IMR-90 (cell line): ENCODE data around the gene RELL1. TPM values are rescaled to one million over a fixed set of nuclear protein-coding genes. Genes with fewer than 3 reads are reported as not detected.

ENCODE experiments used
- ATAC-seq: fragments of 200-7000 bp; cut with Tn5 transposase; 2 replicates; pipeline ENCODE4 v1.9.1; 2020; ENCODE audit warnings: low read depth, mild to moderate bottlenecking, moderate library complexity
- BruUV-seq: library from RNA; stranded (reverse); fragments of 400-500 nt; replicated peaks from 2 replicates; lab custom pipeline; 2021; lab: Mats Ljungman, UMichigan
- CTCF ChIA-PET: fragments of 300-600 bp; formaldehyde crosslinking; extraction: SDS; loops from one replicate; lab custom pipeline; 2021; ENCODE audit warnings: antibody characterized with exemption; lab: Yijun Ruan, JAX
- POLR2A ChIA-PET: fragments of 300-600 bp; sonication (Branson Sonifier 250); formaldehyde crosslinking; loops from one replicate; lab custom pipeline; 2022; ENCODE audit warnings: antibody characterized with exemption; ENCODE audit not compliant: unreplicated experiment; lab: Charles Lee
- DNase-seq: peaks from one replicate; pipeline ENCODE4 v3.0.0; 2013
- H2AFZ ChIP-seq: replicated peaks from 2 replicates; pipeline ENCODE3; 2013; ENCODE audit warnings: low read length, mild to moderate bottlenecking; ENCODE audit not compliant: poor library complexity
- H2AK5ac ChIP-seq: 2 replicates; pipeline ENCODE4 v1.6.1; 2013; ENCODE audit warnings: low read depth, low read length, inconsistent platforms
- H2AK9ac ChIP-seq: replicated peaks from 2 replicates; pipeline ENCODE3; 2013; ENCODE audit warnings: mild to moderate bottlenecking, low read depth, low read length, moderate library complexity; ENCODE audit not compliant: poor library complexity
- H2BK120ac ChIP-seq: 2 replicates; pipeline ENCODE4 v1.6.1; 2013; ENCODE audit warnings: low read depth, low read length, inconsistent platforms
- H2BK15ac ChIP-seq: 3 replicates; pipeline ENCODE4 v1.6.1; 2013; ENCODE audit warnings: low read depth, low read length, inconsistent platforms
- H2BK20ac ChIP-seq: 2 replicates; pipeline ENCODE4 v1.6.1; 2013; ENCODE audit warnings: low read depth, mild to moderate bottlenecking, inconsistent platforms, low read length, moderate library complexity
- H2BK5ac ChIP-seq: 2 replicates; pipeline ENCODE4 v1.6.1; 2013; ENCODE audit warnings: mild to moderate bottlenecking, low read depth, low read length, inconsistent platforms; ENCODE audit not compliant: poor library complexity, severe bottlenecking
- H3K14ac ChIP-seq: replicated peaks from 2 replicates; pipeline ENCODE4 v1.6.1; 2013; ENCODE audit warnings: low read depth, low read length, inconsistent platforms
- H3K18ac ChIP-seq: 2 replicates; pipeline ENCODE4 v1.6.1; 2013; ENCODE audit warnings: low read depth, low read length, control low read depth
- H3K23ac ChIP-seq: 2 replicates; pipeline ENCODE4 v1.6.1; 2013; ENCODE audit warnings: low read depth, low read length, inconsistent platforms
- H3K27ac ChIP-seq: 2 replicates; pipeline ENCODE4 v1.5.1; 2013; ENCODE audit warnings: mild to moderate bottlenecking, control low read depth, low read length; ENCODE audit not compliant: insufficient read depth
- H3K27me3 ChIP-seq: 2 replicates; pipeline ENCODE4 v1.6.1; 2013; ENCODE audit warnings: low read length; ENCODE audit not compliant: control insufficient read depth, insufficient read depth
- H3K36me3 ChIP-seq: 2 replicates; pipeline ENCODE4 v1.6.1; 2013; ENCODE audit warnings: low read length, mixed read lengths; ENCODE audit not compliant: control insufficient read depth, insufficient read depth
- H3K4ac ChIP-seq: 2 replicates; pipeline ENCODE4 v1.6.1; 2013; ENCODE audit warnings: low read depth, low read length, inconsistent platforms
- H3K4me1 ChIP-seq: 2 replicates; pipeline ENCODE4 v1.6.1; 2013; ENCODE audit warnings: low read length, mixed read lengths; ENCODE audit not compliant: control insufficient read depth, insufficient read depth
- H3K4me2 ChIP-seq: 2 replicates; pipeline ENCODE4 v1.6.1; 2013; ENCODE audit warnings: low read depth, mild to moderate bottlenecking, control low read depth, low read length, moderate library complexity
- H3K4me3 ChIP-seq: 2 replicates; pipeline ENCODE4 v1.5.1; 2013; ENCODE audit warnings: low read depth, mild to moderate bottlenecking, control low read depth, low read length, moderate library complexity; ENCODE audit not compliant: insufficient read depth
- H3K56ac ChIP-seq: 2 replicates; pipeline ENCODE4 v1.6.1; 2013; ENCODE audit warnings: low read length, inconsistent platforms; ENCODE audit not compliant: insufficient read depth; ENCODE audit errors: extremely low read depth
- H3K79me1 ChIP-seq, 2 experiments: 2 replicates each; pipeline ENCODE4 v1.6.1; 2013; ENCODE audit warnings: low read length in 2 of 2, inconsistent platforms in 1 of 2, low read depth in 1 of 2
- H3K9ac ChIP-seq: 2 replicates; pipeline ENCODE4 v1.6.1; 2013; ENCODE audit warnings: low read depth, low read length, control low read depth
- H3K9me1 ChIP-seq: 2 replicates; pipeline ENCODE4 v1.6.1; 2013; ENCODE audit warnings: low read length, inconsistent platforms; ENCODE audit not compliant: insufficient read depth
- H3K9me3 ChIP-seq: 2 replicates; pipeline ENCODE4 v1.6.1; 2013; ENCODE audit warnings: low read length; ENCODE audit not compliant: control insufficient read depth, insufficient read depth
- H4K20me1 ChIP-seq: 2 replicates; pipeline ENCODE4 v1.6.1; 2013; ENCODE audit warnings: low read length, inconsistent platforms; ENCODE audit not compliant: insufficient read depth
- H4K5ac ChIP-seq: 2 replicates; pipeline ENCODE4 v1.6.1; 2013; ENCODE audit warnings: mild to moderate bottlenecking, low read depth, low read length, control low read depth
- H4K8ac ChIP-seq, 2 experiments: 2 replicates each; pipeline ENCODE4 v1.6.1; 2013; ENCODE audit warnings: low read depth in 2 of 2, low read length in 2 of 2, control low read depth in 1 of 2, inconsistent platforms in 1 of 2
- H4K91ac ChIP-seq: 2 replicates; pipeline ENCODE4 v1.6.1; 2013; ENCODE audit warnings: low read depth, low read length, inconsistent platforms; ENCODE audit not compliant: insufficient read depth
- BHLHE40 ChIP-seq: fragments of 150-350 bp; IDR thresholded peaks from 2 replicates; pipeline ENCODE4 v1.6.1; 2016; ENCODE audit warnings: mild to moderate bottlenecking, low read depth, low read length
- CHD1 ChIP-seq: IDR thresholded peaks from 2 replicates; pipeline ENCODE4 v1.6.1; 2012; ENCODE audit warnings: low read depth, low read length, improper control_type of control experiment
- CTCF ChIP-seq: conservative IDR thresholded peaks from 2 replicates; pipeline ENCODE4 v1.5.1; 2012; ENCODE audit warnings: mild to moderate bottlenecking, low read depth, low read length, improper control_type of control experiment
- MAZ ChIP-seq: IDR thresholded peaks from 2 replicates; pipeline ENCODE4 v1.6.1; 2012; ENCODE audit warnings: low read depth, mild to moderate bottlenecking, low read length, improper control_type of control experiment, moderate library complexity, borderline replicate concordance
- POLR2A ChIP-seq: IDR thresholded peaks from 2 replicates; pipeline ENCODE4 v1.6.1; 2012; ENCODE audit warnings: mild to moderate bottlenecking, low read depth, low read length
- RAD21 ChIP-seq: IDR thresholded peaks from 2 replicates; pipeline ENCODE4 v1.6.1; 2012; ENCODE audit warnings: low read length, improper control_type of control experiment
- RCOR1 ChIP-seq: IDR thresholded peaks from 2 replicates; pipeline ENCODE4 v1.6.1; 2012; ENCODE audit warnings: mild to moderate bottlenecking, low read length, improper control_type of control experiment; ENCODE audit not compliant: insufficient replicate concordance
- RFX5 ChIP-seq: IDR thresholded peaks from 2 replicates; pipeline ENCODE4 v1.8.0; 2012; ENCODE audit warnings: low read depth, mild to moderate bottlenecking, low read length, moderate library complexity
- USF2 ChIP-seq: fragments of 150-350 bp; IDR thresholded peaks from 2 replicates; pipeline ENCODE4 v1.6.1; 2017; ENCODE audit warnings: mild to moderate bottlenecking, antibody characterized with exemption, low read length, low read depth
- WGBS, 2 experiments: methylation state at CpG; one replicate each; pipeline versions ENCODE4 v1.1.5 to v1.1.7; 2013; ENCODE audit warnings: missing lambda C conversion rate in 2 of 2; ENCODE audit not compliant: insufficient read length in 1 of 2; ENCODE audit errors: extremely low coverage in 2 of 2; 5-methylcytosine and 5-hydroxymethylcytosine counted together
- dilution Hi-C: fragments of 300-500 bp; cut with HindIII; formaldehyde crosslinking; loops from one replicate; pipeline ENCODE4 v1.14.3; 2018; ENCODE audit warnings: low sequenced_read_pairs; ENCODE audit not compliant: unreplicated experiment
- in situ Hi-C: fragments of 300-500 bp; cut with MboI; formaldehyde crosslinking; loops from 3 replicates; pipeline ENCODE4 v1.14.3; 2019; ENCODE audit warnings: low sequenced_read_pairs, inconsistent platforms, mixed read lengths
- intact Hi-C: fragments of 100-400 bp; cut with micrococcal nuclease; formaldehyde crosslinking; loops from 2 replicates; pipeline ENCODE4 v1.10.0; 2022
- polyA plus RNA-seq, 3 experiments: library from polyadenylated mRNA; depleted of rRNA; stranded (reverse); fragments of >200 nt; gene quantifications; 2 replicates each; pipeline ENCODE4 v1.2.3, GENCODE V29; 2012; ENCODE audit warnings: low replicate concordance in 1 of 3
- total RNA-seq: library from RNA; depleted of rRNA; stranded (reverse); fragments of >200 nt; gene quantifications from 2 replicates; pipeline ENCODE4 v1.2.3, GENCODE V29; 2012

Gene RELL1
- total and polyA plus RNA-seq, 2 of the 4 experiments (the other 2 are of a cell fraction) = 6.8 to 39.6 TPM

- Histone ChIP-seq H3K56ac (no peak overlapping the region), H2AK9ac (no peak overlapping the region), H4K8ac (no peak overlapping the region), H2BK120ac (no peak overlapping the region), H3K4me2 (no peak overlapping the region), H3K4ac (no peak overlapping the region), H3K27me3 (no peaks in the 10 kb centered on the region), H3K9ac (no peak overlapping the region), H3K9me1 (peaks cover 11% of the 10 kb centered on the region; the same call in 1 of the 2 replicates), H2BK5ac (no peak overlapping the region), H2AK5ac (no peak overlapping the region), H4K5ac (no peak overlapping the region), H4K91ac (no peak overlapping the region), H3K27ac (no peak overlapping the region), H3K9me3 (no peaks in the 10 kb centered on the region), H2BK20ac (no peak overlapping the region), H3K14ac (no peak overlapping the region), H2AFZ (no peak overlapping the region), H4K20me1 (no peaks in the 10 kb centered on the region), H3K18ac (no peak overlapping the region), H2BK15ac (no peak overlapping the region), H3K36me3 (no peaks in the 10 kb centered on the region), H3K23ac (peak overlapping the region; percentile 74; the same call in 1 of the 2 replicates), H3K4me3 (no peak overlapping the region), H3K79me1 (peaks cover 12 to 38% of the 10 kb centered on the region in 2 experiments; a peak in 3 of 4 replicates), H3K4me1 (peaks cover 9% of the 10 kb centered on the region)
- DNase-seq (no peak), ATAC-seq (no peak)
- no TSS peak for BruUV-seq
- TF ChIP-seq BHLHE40 (no peak), CHD1 (no peak), POLR2A (no peak), RCOR1 (no peak), RFX5 (no peak), CTCF (no peak), RAD21 (no peak), USF2 (no peak), MAZ (no peak)
- intact Hi-C loops = no loop called here
- CTCF ChIA-PET = interaction anchor here (1.0 kb wide), 1 partner anchor 81 kb away, joined by 4 read pairs; no protein-coding TSS in a partner anchor
- in situ Hi-C loops = no loop called here
- WGBS, 2 experiments = no CpG with 5 or more reads among the region's 2 CpGs
- POLR2A ChIA-PET = interaction anchor here (0.6 kb wide), 1 partner anchor 1316 kb away, joined by 8 read pairs; no protein-coding TSS in a partner anchor
- dilution Hi-C loops = no loop called here
These were observed 2.0 kb downstream of the RELL1 start for GRCh38 chr4:37684154-37684553.
